ENCODE data around the gene BRMS1.
"Not testable (repeated sequence)": the region's sequence is repeated elsewhere in the genome, so short reads cannot be mapped to it uniquely, and the experiment has no call there.

The BRMS1 gene

DNA sequence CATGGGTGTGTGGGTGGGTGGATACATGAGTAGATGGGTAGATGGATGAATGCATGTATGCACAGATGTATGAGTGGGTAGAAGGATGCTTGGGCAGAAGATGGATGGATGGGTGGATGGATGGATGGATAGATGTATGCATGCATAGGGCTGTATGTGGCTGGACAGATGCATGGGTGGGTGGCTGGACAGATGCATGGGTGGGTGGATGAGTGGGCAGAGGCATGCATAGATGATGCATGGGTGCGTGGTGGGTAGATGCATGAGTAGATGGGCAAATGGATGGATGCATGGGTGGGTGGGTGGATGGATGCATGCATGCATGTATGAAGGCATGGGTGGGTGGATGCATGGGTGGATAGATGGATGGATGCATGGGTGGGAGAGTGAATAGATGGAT, 21.2 kb downstream of the BRMS1 start:
- H3K4me3 ChIP-seq (ENCODE audit: low read depth, low read length) = no peak overlapping the region
- in situ Hi-C loops (cut with HindIII; ENCODE audit: low sequenced_read_pairs) = no loop called here
- TF ChIP-seq CTCF (IDR thresholded peaks at IDR 0.05; ENCODE audit: low read depth, low read length) = no peak
- DNase-seq (ENCODE audit: low read depth, low spot score) = no peak

DNA sequence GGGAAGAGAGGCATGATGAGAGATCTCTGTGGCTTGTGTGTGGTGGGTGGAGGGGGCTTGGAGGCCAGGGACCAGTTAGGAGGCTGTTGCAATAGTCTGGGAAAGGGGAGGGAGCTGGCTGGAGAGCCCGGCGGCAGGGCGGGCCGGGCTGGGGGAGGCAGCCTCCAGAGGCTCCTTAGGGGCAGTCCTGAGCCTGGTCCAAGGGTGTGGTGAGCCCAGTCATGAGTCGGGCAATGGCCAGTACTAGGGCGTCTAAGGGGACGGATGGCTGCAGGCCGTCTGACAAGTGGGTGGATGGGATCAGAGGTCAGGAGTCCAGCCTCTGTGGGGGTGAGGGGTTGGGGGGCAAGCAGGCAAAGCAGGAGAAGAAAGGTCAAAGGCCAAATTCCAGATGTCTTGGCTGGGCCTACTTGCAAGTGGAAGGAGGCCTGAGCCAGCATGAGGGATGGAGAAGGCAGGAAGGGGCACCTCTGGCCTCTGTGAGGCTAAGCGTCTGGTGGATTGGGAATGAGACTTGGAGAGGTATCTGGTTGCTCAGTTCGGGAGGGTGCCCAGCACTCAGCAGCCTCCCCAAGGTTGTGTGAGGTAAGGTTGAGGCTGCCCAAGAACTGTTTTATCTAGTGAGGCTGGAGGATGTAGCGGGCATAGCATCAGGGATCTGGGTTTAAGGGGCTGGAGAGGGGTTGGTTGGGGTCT, 22.0 kb downstream of the BRMS1 start:
- no peak overlapping the region for H3K4me3 ChIP-seq (ENCODE audit: low read depth, low read length)
- no peak for DNase-seq (ENCODE audit: low read depth, low spot score)
- TF ChIP-seq CTCF (IDR thresholded peaks at IDR 0.05; ENCODE audit: low read depth, low read length) = no peak
- in situ Hi-C loops (cut with HindIII; ENCODE audit: low sequenced_read_pairs) = no loop called here

GRCh38 chr11:66321606-66322005, 23.3 kb downstream of the BRMS1 start:
- H3K4me3 ChIP-seq (ENCODE audit: low read depth, low read length) = no peak overlapping the region
- in situ Hi-C loops (cut with HindIII; ENCODE audit: low sequenced_read_pairs) = no loop called here
- DNase-seq (ENCODE audit: low read depth, low spot score) = no peak
- TF ChIP-seq CTCF (IDR thresholded peaks at IDR 0.05; ENCODE audit: low read depth, low read length) = no peak

- in situ Hi-C loops (cut with HindIII; ENCODE audit: low sequenced_read_pairs); H3K4me3 ChIP-seq (ENCODE audit: low read depth, low read length); DNase-seq (ENCODE audit: low read depth, low spot score): not testable (repeated sequence)
Observed at GRCh38 chr11:66320748-66321147, 24.2 kb downstream of the BRMS1 start.

DNA sequence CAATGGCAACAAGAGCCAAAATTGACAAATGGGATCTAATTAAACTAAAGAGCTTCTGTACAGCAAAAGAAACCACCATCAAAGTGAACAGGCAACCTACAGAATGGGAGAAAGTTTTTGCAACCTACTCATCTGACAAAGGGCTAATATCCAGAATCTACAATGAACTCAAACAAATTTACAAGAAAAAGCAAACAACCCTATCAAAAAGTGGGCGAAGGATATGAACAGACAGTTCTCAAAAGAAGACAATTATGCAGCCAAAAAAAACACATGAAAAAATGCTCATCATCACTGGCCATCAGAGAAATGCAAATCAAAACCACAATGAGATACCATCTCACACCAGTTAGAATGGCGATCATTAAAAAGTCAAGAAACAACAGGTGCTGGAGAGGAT, 24.6 kb downstream of the BRMS1 start:
- DNase-seq (ENCODE audit: low read depth, low spot score); H3K4me3 ChIP-seq (ENCODE audit: low read depth, low read length); in situ Hi-C loops (cut with HindIII; ENCODE audit: low sequenced_read_pairs): not testable (repeated sequence)

DNA sequence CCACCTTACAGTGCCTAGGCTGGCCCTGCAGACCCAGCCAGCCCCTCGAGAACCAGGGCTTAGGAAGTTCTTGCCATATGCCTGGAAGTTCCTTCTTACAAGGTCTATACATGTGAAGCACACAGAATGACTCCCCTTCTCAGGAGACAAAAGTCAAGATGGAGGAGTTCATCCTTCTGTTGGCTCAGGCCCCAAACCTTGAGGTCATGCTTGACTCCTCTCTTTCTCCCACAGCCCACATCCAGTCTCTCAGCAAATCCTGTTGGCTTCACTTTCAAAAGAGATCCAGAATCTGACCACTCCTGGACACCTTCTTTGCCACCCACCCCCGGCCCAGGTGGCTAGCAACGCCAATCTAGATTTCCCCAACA, 26.3 kb downstream of the BRMS1 start:
- no peak for DNase-seq (ENCODE audit: low read depth, low spot score)
- in situ Hi-C loops (cut with HindIII; ENCODE audit: low sequenced_read_pairs) = no loop called here
- no peak for TF ChIP-seq CTCF (IDR thresholded peaks at IDR 0.05; ENCODE audit: low read depth, low read length)
- no peak overlapping the region for H3K4me3 ChIP-seq (ENCODE audit: low read depth, low read length)

DNA sequence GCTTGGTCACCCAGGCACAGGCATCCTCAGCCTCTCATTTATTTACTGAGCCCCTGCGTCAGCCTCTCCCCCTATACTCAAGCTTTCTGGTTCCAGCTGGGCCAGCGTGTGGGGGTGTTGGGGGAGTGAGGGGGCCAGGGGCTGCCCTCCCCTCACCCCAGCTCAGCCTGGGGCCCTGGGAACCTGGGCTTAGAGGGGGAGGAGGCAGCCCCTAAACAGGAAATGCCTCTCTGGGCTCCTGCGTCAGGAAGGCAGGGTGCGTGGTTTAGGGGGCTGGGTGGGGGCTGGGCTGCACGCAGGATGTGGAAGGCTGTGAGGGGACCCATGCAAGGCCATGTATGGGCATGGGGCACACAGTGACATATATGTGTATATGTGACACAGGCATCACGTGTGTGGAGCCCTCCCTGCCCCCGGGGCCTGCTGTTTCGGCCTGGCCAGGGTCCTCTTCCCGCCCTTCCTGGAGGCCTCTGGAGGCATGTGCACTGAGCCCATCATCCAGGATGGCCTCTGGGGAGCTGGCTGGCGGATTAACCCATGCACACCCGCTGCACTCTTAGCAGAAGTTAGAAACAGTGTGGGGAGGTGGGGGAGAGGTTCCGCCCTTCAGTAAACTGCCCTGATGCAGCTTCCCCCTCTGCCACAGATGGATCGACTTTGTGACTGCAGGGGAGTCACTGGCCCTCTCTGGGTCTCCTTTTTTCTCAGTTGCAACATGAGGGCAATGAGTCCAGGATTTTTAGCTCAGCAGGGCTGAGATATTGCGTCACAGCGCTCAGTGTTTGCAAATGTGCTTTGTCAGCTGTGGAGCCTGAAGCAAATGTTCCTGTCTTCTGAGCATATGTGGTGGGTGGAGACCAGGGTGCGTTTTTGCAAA, 26.9 kb downstream of the BRMS1 start:
- TF ChIP-seq CTCF (IDR thresholded peaks at IDR 0.05; ENCODE audit: low read depth, low read length) = no peak
- peak; percentile 84 for DNase-seq (ENCODE audit: low read depth, low spot score)
- no peak overlapping the region for H3K4me3 ChIP-seq (ENCODE audit: low read depth, low read length)
- in situ Hi-C loops (cut with HindIII; ENCODE audit: low sequenced_read_pairs) = no loop called here
